Measurements from ENCODE around the gene UMAD1.

Gene UMAD1

DNA sequence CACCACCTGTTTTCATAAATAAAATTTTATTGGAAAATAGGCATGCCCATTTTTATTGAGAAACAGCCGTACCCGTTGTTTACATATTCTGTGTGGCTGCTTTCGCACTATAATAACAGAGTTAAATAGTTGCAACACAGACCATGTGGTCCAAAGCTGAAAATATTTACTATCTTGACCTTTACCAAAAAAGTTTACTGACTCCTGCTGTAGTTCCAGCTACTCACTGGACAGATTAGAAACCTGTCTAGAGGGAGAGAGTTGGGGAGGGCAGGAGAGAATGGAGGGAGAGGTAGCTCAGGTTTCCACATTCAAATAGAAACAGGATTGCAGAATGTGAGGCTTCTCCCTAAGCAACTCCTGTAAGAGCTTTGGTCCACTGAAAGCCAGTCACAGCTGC is 273.0 kb downstream of the UMAD1 start:
- ChIA-PET POLR2A (ENCODE audit: low non-redundant PET) (no interaction called here), CTCF (no interaction called here)
- DNase-seq (ENCODE audit: low spot score), result no peak
- no peak overlapping the region for H3K27ac ChIP-seq
- TF ChIP-seq CTCF (conservative IDR thresholded peaks at IDR 0.05; ENCODE audit: low read depth), result no peak

DNA sequence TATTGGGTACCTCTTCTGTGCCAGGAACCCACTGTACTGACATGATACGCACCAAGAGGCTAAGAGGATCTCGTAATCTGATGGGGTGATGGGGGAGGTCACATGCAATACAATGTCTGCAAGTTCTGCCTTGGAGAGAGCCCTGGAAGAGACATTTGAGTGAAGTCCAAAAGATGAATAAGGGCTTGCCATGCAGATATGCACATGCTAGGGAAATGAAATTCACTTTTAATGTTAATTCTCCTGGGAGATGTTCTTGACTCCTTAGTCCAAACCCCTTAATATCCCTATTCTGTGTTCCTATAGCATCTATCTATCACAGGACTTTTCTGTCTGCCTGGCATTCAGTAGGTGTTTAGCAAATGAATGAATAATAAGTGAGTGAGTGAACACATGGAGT is 274.0 kb downstream of the UMAD1 start:
- H3K27ac ChIP-seq, result no peak overlapping the region
- no peak for TF ChIP-seq CTCF (conservative IDR thresholded peaks at IDR 0.05; ENCODE audit: low read depth)
- ChIA-PET CTCF (no interaction called here), POLR2A (ENCODE audit: low non-redundant PET) (no interaction called here)
- no peak for DNase-seq (ENCODE audit: low spot score)

GRCh38 chr7:7916064-7916463 is 275.5 kb downstream of the UMAD1 start:
- POLR2A ChIA-PET (ENCODE audit: low non-redundant PET), result no interaction called here
- CTCF ChIA-PET, result no interaction called here
- no peak overlapping the region for H3K27ac ChIP-seq
- no peak for DNase-seq (ENCODE audit: low spot score)
- TF ChIP-seq CTCF (conservative IDR thresholded peaks at IDR 0.05; ENCODE audit: low read depth), result no peak

- DNase-seq (ENCODE audit: low spot score), result no peak
- no peak for TF ChIP-seq CTCF (conservative IDR thresholded peaks at IDR 0.05; ENCODE audit: low read depth)
- CTCF ChIA-PET, result no interaction called here
- POLR2A ChIA-PET (ENCODE audit: low non-redundant PET), result no interaction called here
- no peak overlapping the region for H3K27ac ChIP-seq
These were observed 277.0 kb downstream of the UMAD1 start for GRCh38 chr7:7917593-7917992.

DNA sequence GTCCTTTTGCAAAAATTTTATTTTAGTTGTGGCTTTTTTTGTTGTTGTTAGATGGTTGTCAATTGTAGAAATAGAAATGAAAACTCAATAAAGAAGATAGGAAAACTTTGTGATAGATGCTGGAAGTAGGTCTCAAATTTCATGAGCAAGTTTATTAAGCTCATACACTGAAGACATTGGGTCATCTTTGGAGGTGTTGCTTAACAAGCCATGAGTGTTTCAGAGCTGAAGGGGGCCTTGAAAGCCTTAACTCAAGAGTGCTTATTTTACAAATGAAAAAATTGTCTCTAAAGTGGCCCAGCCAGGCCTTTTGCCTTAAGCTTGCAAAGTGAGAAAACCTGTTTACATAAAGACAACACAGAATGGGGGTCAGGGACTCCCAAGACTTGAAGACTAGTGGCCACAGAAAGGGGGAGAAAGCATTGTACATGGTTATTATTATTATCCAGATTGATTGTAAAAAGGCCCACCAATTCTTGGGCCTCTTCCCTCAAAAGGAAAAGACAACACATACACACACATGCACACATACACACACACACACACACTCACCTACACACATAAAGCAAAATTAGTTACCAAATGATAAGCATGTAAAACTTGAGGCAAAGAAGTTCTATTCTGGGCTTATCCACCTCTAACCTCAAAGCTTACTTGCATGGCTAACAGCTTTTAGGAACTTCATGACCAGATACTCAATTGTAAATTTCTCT is 278.3 kb downstream of the UMAD1 start:
- ChIA-PET POLR2A (ENCODE audit: low non-redundant PET) (no interaction called here), CTCF (interaction anchor here (0.5 kb wide), 1 partner anchor 565 kb away, joined by 3 read pairs; no protein-coding TSS in a partner anchor)
- H3K27ac ChIP-seq, result no peak overlapping the region
- no peak for TF ChIP-seq CTCF (conservative IDR thresholded peaks at IDR 0.05; ENCODE audit: low read depth)
- no peak for DNase-seq (ENCODE audit: low spot score)

DNA sequence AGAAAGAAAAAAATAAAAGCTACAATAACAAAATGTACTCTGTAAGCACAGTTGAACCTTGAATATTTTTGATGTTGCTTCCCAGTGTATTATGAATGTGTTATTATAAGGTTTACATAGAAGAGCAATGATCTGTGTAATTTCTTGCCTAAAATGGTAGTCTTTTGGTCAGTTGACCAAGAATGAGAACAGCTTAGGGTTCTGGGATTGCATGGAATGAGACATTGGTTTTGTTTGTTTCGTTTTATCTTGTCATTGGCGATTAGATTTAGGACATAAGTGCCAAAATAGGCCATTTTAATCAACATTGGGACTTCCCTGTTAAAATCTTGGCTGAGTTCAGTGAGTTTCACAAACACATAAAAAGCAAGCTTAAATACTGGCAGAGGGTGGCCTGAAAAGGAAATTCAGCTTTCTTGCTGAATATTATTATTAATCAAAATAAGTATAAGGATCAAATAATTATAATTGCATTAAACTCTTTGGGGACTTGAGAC is 278.9 kb downstream of the UMAD1 start:
- H3K27ac ChIP-seq, result no peak overlapping the region
- no peak for DNase-seq (ENCODE audit: low spot score)
- TF ChIP-seq CTCF (conservative IDR thresholded peaks at IDR 0.05; ENCODE audit: low read depth), result no peak
- ChIA-PET POLR2A (ENCODE audit: low non-redundant PET) (no interaction called here), CTCF (no interaction called here)
